Astrocyte (in vitro differentiated cells and primary cell): ENCODE data around the gene ICE1. TPM values are rescaled to one million over a fixed set of nuclear protein-coding genes. Genes with fewer than 3 reads are reported as not detected.
"Not testable (repeated sequence)": the region's sequence is repeated elsewhere in the genome, so short reads cannot be mapped to it uniquely, and the experiment has no call there.

ENCODE experiments used
- DNase-seq: peaks from one replicate; pipeline ENCODE4 v3.0.0-alpha.2; 2010; ENCODE audit warnings: low read depth
- FAIRE-seq: peaks from 2 replicates; lab custom pipeline; 2011; peaks lifted over from hg19 to GRCh38; lab: Jason Lieb, UNC
- H2AFZ ChIP-seq: 2 replicates; pipeline ENCODE4 v1.6.0; 2012; ENCODE audit warnings: low read depth, low read length, inconsistent platforms
- H3K27ac ChIP-seq: 2 replicates; pipeline ENCODE4 v1.5.1; 2011; ENCODE audit warnings: low read depth, low read length, inconsistent platforms
- H3K27me3 ChIP-seq: 2 replicates; pipeline ENCODE4 v1.6.0; 2011; ENCODE audit warnings: low read length, inconsistent platforms; ENCODE audit not compliant: insufficient read depth
- H3K36me3 ChIP-seq: 2 replicates; pipeline ENCODE4 v1.5.1; 2011; ENCODE audit warnings: low read length, inconsistent platforms; ENCODE audit not compliant: insufficient read depth
- H3K4me1 ChIP-seq: 2 replicates; pipeline ENCODE4 v1.5.1; 2011; ENCODE audit warnings: low read length, inconsistent platforms; ENCODE audit not compliant: insufficient read depth
- H3K4me2 ChIP-seq: 2 replicates; pipeline ENCODE4 v1.6.0; 2012; ENCODE audit warnings: low read length, inconsistent platforms
- H3K4me3 ChIP-seq: 2 replicates; pipeline ENCODE4 v1.5.1; 2011; ENCODE audit warnings: low read depth, mild to moderate bottlenecking, low read length, inconsistent platforms; ENCODE audit not compliant: insufficient read depth
- H3K79me2 ChIP-seq: 2 replicates; pipeline ENCODE4 v1.6.0; 2012; ENCODE audit warnings: mild to moderate bottlenecking, low read length, inconsistent platforms; ENCODE audit not compliant: insufficient read depth
- H3K9ac ChIP-seq: 2 replicates; pipeline ENCODE4 v1.6.0; 2012; ENCODE audit warnings: mild to moderate bottlenecking, low read length, inconsistent platforms
- H3K9me3 ChIP-seq: 2 replicates; pipeline ENCODE4 v1.5.1; 2012; ENCODE audit warnings: low read depth, mild to moderate bottlenecking, low read length, inconsistent platforms; ENCODE audit not compliant: insufficient read depth
- H4K20me1 ChIP-seq: 2 replicates; pipeline ENCODE4 v1.6.0; 2012; ENCODE audit warnings: low read length, inconsistent platforms; ENCODE audit not compliant: insufficient read depth
- H3K27ac Mint-ChIP-seq: one replicate; pipeline ENCODE4 v1.8.0; 2021; ENCODE audit warnings: mild to moderate bottlenecking, mixed read lengths; ENCODE audit not compliant: unreplicated experiment
- H3K27me3 Mint-ChIP-seq: one replicate; pipeline ENCODE4 v1.8.0; 2021; ENCODE audit warnings: low read depth, mixed read lengths; ENCODE audit not compliant: unreplicated experiment
- H3K36me3 Mint-ChIP-seq: one replicate; pipeline ENCODE4 v1.8.0; 2021; ENCODE audit warnings: low read depth, mixed read lengths; ENCODE audit not compliant: unreplicated experiment
- H3K4me1 Mint-ChIP-seq: one replicate; pipeline ENCODE4 v1.8.0; 2021; ENCODE audit warnings: low read depth, mixed read lengths; ENCODE audit not compliant: unreplicated experiment
- H3K4me3 Mint-ChIP-seq: one replicate; pipeline ENCODE4 v1.8.0; 2021; ENCODE audit warnings: mild to moderate bottlenecking, moderate library complexity, mixed read lengths; ENCODE audit not compliant: unreplicated experiment
- H3K9me3 Mint-ChIP-seq: one replicate; pipeline ENCODE4 v1.8.0; 2021; ENCODE audit warnings: mild to moderate bottlenecking, mixed read lengths; ENCODE audit not compliant: unreplicated experiment
- CTCF ChIP-seq: IDR thresholded peaks from 2 replicates; pipeline ENCODE4 v1.5.1; 2011; ENCODE audit warnings: low read depth, mild to moderate bottlenecking, inconsistent platforms, low read length, moderate library complexity; ENCODE audit not compliant: insufficient read depth
- EZH2 ChIP-seq: IDR thresholded peaks from 2 replicates; pipeline ENCODE4 v1.6.1; 2012; ENCODE audit warnings: mild to moderate bottlenecking, low read length, inconsistent platforms; ENCODE audit not compliant: insufficient read depth
- total RNA-seq: library from RNA; stranded (reverse); gene quantifications from 2 replicates; pipeline ENCODE4 v1.2.1, GENCODE V29; 2021

ICE1 gene
- total RNA-seq, 1 donor from 2014 or later: 40.3 TPM

GRCh38 chr5:5405441-5405840 is 17.0 kb upstream of the ICE1 start:
- Histone ChIP-seq H3K4me3 (no peak overlapping the region), H3K27me3 (no peaks in the 10 kb centered on the region), H3K27ac (no peak overlapping the region), H4K20me1 (no peaks in the 10 kb centered on the region), H3K9me3 (peaks cover 5% of the 10 kb centered on the region), H3K79me2 (no peaks in the 10 kb centered on the region), H2AFZ (no peak overlapping the region), H3K4me1 (peaks cover 13% of the 10 kb centered on the region), H3K4me2 (no peak overlapping the region), H3K36me3 (no peaks in the 10 kb centered on the region), H3K9ac (no peak overlapping the region)
- H3K4me3 Mint-ChIP-seq: no peak overlapping the region
- no peaks in the 10 kb centered on the region for H3K36me3 Mint-ChIP-seq
- H3K9me3 Mint-ChIP-seq: peaks cover 11% of the 10 kb centered on the region
- H3K27me3 Mint-ChIP-seq: no peaks in the 10 kb centered on the region
- no peak overlapping the region for H3K27ac Mint-ChIP-seq
- FAIRE-seq (no peak), DNase-seq (no peak)
- TF ChIP-seq CTCF (no peak), EZH2 (no peak)
- no peaks in the 10 kb centered on the region for H3K4me1 Mint-ChIP-seq

GRCh38 chr5:5407924-5408323 is 14.6 kb upstream of the ICE1 start:
- Histone ChIP-seq H3K4me1 (peaks cover 13% of the 10 kb centered on the region), H2AFZ (no peak overlapping the region), H3K36me3 (no peaks in the 10 kb centered on the region), H3K4me2 (no peak overlapping the region), H3K79me2 (no peaks in the 10 kb centered on the region), H3K27ac (no peak overlapping the region), H3K9ac (no peak overlapping the region), H3K27me3 (no peaks in the 10 kb centered on the region), H3K9me3 (peaks cover 5% of the 10 kb centered on the region), H4K20me1 (no peaks in the 10 kb centered on the region), H3K4me3 (no peak overlapping the region)
- H3K36me3 Mint-ChIP-seq: no peaks in the 10 kb centered on the region
- DNase-seq (no peak), FAIRE-seq (no peak)
- H3K27me3 Mint-ChIP-seq: no peaks in the 10 kb centered on the region
- no peaks in the 10 kb centered on the region for H3K4me1 Mint-ChIP-seq
- peaks cover 11% of the 10 kb centered on the region for H3K9me3 Mint-ChIP-seq
- TF ChIP-seq EZH2: no peak
- TF ChIP-seq CTCF: no peak
- no peak overlapping the region for H3K27ac Mint-ChIP-seq
- no peak overlapping the region for H3K4me3 Mint-ChIP-seq

GRCh38 chr5:5409151-5409810 is 13.2 kb upstream of the ICE1 start:
- Histone ChIP-seq H3K9ac (no peak overlapping the region), H3K36me3 (no peaks in the 10 kb centered on the region), H3K27me3 (no peaks in the 10 kb centered on the region), H2AFZ (no peak overlapping the region), H3K79me2 (no peaks in the 10 kb centered on the region), H3K9me3 (peaks cover 5% of the 10 kb centered on the region), H3K4me1 (peaks cover 4% of the 10 kb centered on the region), H3K4me2 (no peak overlapping the region), H3K27ac (no peak overlapping the region), H3K4me3 (no peak overlapping the region), H4K20me1 (no peaks in the 10 kb centered on the region)
- H3K9me3 Mint-ChIP-seq: peaks cover 11% of the 10 kb centered on the region
- no peak overlapping the region for H3K27ac Mint-ChIP-seq
- DNase-seq (no peak), FAIRE-seq (no peak)
- no peak for TF ChIP-seq CTCF
- no peak for TF ChIP-seq EZH2
- H3K4me1 Mint-ChIP-seq: no peaks in the 10 kb centered on the region
- H3K4me3 Mint-ChIP-seq: no peak overlapping the region
- H3K27me3 Mint-ChIP-seq: no peaks in the 10 kb centered on the region
- no peaks in the 10 kb centered on the region for H3K36me3 Mint-ChIP-seq

- not testable (repeated sequence) for H3K27ac ChIP-seq, FAIRE-seq, H3K4me2 ChIP-seq, H2AFZ ChIP-seq, H3K27me3 ChIP-seq, H3K36me3 ChIP-seq, H3K27me3 Mint-ChIP-seq, H3K79me2 ChIP-seq, H3K4me3 ChIP-seq, H3K9me3 ChIP-seq, H3K9ac ChIP-seq, H3K36me3 Mint-ChIP-seq, DNase-seq, H3K4me3 Mint-ChIP-seq, H3K27ac Mint-ChIP-seq, H4K20me1 ChIP-seq
- Mint-ChIP-seq H3K4me1 (peaks cover 25% of the 10 kb centered on the region), H3K9me3 (peaks cover 16% of the 10 kb centered on the region)
- H3K4me1 ChIP-seq: peaks cover 26% of the 10 kb centered on the region
These were observed 8.6 kb upstream of the ICE1 start for GRCh38 chr5:5413856-5414255.
